SKM-1 treated with dmso at 0.1 percent for 144 hours (cell line): ENCODE measurements around the gene ZFPL1.
A peak's percentile ranks its signal among the peaks of the same experiment; 100 is the strongest.

Experiments used
- DNase-seq: peaks from one replicate; lab custom pipeline; 2025; ENCODE audit not compliant: unreplicated experiment; lab: John Stamatoyannopoulos, UW

The ZFPL1 gene

DNA sequence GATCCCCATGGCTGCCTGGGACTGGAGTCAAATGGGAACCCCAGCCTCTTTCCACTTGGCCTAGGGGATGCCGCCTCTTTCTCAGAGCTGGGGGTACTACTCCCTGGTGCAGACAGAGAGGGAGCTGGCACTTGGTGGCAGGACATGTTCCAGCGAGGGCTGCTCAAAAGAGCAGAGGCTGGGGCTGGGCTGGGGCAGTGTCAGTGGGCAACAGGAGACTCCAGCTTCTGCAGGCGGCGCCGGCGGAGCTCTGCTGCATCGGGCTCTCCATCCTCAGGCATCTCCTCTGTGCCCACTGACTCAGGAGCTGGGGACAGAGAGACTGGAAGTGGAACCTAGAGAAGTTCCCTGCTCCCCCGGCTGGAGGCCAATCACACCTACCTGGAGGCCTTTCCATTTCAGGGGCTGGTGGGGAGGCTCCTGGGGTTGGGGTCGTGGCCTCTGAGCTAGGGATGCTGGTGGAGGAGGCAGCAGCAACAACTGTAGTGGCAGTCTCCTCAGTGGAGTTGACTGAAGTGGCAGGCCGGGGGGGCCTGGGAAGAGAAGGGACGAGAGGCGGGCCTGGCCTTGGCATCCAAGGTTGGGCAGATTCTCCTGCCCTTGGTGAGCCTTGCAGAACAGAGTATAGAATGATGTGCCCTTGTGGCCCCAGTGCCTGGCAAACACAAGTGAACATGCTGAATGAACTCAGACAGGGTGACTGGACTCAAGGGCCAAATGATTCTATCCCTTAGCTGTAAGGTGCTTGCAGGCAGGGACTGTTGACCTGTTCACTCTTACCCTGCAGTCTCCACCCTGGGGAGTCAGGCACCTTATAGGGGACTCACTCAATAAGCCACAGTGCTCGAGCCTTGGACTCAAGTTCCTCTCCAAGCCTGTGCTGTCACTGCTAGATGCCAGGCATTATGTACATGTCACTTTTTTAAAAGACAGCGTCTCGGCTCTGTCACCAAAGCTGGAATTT lies 44.4 kb downstream of the ZFPL1 start:
- DNase-seq, result no peak

DNA sequence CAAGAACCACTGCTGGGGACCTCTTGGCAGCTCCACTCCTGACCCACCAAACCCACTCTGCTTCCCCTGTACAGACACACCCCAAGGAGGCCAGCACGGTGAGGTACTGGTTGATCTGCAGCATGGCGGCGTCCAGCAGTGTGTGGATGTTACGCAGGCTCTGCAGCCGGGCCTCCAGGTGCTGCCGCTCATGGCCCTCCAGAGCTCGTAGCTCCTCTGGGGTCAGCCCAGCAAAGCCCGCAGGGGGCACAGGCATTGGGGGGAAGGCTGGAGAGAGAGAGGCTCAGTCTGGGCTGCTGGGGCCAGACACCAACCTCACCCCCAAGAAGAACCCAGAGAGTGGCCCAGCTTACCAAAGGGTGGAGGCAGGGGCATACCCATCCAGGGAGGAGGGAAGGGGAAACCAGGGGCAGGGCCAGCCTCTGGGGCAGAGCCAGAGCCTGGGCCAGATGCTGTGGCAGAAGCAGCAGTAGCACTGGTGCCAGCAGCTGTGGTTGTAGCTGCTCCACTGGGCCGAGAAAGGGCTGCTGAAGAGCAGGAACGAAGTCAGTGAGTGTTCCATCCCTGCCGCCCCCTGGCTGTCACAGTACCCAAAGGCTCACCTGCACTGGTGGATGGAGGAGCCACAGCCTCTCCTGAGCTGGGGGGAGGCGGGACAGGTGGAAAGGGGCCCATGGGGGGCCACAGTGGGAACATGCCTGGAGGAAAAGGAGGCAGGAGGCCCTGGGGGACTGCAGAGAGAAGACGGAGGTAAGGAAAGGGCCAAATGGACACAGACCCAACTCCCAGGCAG lies 45.8 kb downstream of the ZFPL1 start:
- DNase-seq, result no peak

DNA sequence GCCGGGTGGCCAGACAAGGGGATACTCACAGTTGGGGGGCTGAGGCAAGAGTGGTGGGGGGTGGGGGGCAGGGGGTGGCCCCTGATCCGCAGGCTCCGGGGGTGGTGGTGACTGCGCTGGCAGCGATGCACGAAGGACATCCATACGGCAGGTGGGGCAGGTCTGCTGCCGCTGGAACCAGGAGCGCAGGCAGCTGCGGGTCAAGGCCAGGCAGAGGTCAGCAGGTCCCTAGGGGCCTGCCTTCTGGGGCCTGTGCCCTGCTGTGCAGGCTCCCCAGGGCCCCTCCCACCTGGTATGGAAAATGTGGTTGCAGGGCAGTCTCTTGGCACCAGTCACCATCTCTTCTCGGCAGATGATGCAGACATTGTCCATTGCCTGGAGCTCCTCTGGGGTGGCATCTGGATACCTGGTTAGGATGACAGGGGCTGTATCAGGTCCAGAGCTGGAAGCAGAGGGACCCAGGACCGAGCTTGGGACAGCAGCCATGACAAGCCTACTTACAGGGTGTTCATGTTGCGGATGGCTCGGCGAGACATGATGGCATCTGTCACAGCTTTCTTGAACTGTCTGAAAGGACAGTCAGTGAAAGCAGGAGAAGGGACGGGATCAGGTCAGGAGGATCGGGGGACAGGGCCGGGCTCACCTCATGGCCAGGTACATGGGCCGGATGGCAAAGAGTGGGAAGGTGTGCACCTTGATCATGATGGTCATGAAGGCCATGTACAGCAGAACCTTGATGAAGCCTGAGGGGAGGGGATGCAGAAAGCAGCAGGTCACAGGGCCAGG lies 46.8 kb downstream of the ZFPL1 start:
- DNase-seq, result no peak

DNA sequence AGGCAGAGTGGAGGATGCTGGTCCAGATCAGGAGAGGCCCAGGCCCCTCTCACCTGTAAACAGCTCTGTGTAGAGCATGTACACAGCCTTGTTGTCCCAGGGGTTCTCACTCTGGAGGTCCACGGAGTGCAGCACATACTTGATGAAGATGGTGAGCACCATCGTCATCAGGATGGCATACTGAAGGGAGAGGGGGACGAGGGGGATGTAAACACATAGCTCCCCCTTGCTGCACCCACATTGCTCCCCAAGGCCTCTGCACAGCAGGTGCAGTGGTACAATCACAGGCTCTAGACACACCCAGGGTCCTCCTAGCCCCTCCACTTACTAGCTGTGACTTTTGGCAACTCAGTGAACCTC lies 47.4 kb downstream of the ZFPL1 start:
- DNase-seq, result no peak

DNA sequence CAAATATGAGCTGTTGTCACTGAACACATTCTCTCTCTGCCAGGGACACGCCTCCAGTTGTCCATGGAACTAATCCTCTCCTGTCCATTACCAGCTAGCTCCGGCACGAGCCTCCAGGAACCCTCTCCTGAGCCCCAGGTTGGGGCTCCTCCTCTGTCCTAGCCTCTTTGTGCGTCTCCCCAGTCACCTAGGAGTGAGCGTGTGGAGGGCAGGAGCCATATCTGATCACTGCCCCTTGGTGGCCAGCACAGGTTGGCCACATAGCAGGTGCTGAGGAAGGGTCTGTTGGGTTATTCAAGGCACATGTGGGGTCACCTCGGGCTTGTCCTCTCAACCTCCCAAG lies 47.8 kb downstream of the ZFPL1 start:
- DNase-seq, result no peak

DNA sequence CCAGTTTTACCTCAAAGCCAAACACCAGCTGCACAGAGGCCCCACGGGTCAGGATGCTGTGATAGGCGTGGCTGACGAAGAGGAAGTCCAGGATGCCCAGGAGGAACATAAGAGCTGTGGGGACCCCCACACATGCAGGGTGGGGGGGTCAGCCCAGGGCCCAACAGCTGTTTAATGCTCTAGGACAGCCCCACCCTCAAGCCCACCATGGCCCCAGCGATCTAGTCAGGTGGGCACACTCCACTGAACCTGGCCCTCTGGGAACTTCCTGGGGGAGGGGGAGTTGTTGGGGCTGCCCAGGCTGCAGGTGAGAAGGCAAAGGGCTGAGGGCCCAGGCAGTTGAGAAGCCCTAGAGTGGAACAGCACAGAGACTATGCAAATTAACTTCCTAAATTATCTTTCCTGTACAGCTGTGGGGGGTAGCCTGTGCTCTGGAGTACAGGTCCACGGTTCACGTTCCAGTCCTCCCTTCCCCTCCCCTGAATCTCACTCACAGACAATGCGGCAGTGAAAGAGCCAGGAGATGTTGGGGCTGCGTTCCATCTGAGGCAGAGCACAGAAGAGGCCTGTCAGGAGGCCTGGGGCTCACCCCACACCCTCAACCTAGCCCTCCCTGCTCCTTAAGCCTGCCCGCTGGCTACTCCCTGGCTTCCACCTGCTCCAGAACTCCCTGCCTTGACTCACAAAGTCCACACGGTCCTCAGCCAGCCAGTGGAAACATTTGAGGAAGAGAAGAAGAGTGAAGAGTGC lies 48.4 kb downstream of the ZFPL1 start:
- no peak for DNase-seq

DNA sequence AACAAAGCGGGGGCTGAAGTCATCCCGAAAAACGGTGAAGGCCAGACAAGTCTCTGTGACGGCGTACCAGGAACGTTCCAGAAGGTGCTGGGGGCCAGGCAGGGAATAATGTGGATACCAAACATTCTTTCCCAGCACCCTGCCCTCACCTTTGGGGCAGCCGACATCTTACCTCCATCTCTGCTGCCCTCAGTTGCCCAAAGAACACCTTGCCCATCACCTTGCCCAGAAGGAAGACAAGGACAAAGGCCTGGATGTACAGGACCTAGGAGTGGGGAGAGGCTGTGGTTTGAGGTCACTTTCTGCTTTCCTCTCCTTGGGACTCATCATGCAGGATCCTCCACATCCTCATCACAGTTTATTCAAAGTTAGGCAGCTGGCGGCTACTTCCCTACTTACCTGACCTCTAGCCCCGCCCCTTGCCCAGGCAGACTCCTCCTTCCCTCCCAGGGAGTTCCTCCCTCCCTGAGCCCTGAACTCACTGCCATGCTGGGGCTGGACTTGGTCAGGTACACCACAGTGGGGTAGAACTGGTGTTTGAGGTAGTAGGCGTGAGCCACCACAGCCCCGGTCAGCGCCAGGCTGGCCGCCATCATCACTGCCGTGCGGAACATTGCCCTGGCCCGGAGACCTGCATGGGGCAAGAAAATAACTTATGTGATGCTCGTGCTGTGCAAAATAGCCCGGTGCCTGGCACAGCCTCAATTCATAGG lies 49.1 kb downstream of the ZFPL1 start:
- DNase-seq, result peak; percentile 54

DNA sequence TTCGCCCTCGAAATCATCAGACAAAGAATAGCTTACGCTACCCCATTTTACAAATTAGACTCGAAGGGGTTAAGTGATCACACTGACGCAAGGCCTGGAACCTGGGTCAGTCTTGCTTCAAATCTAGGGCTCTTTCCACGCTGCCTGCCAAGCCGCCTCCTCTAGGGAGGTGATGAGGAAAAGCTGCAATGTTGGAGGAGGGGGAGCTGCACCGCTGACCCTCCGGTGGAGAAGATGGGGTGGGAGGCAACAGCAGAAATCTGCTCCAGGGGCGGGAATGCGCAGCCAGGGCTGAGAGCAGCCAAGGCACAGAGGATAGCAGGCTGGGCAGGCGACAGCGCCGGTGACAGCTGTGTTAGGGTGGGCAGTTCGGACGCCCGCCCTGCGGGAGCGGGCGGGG lies 49.7 kb downstream of the ZFPL1 start:
- DNase-seq, result no peak

DNA sequence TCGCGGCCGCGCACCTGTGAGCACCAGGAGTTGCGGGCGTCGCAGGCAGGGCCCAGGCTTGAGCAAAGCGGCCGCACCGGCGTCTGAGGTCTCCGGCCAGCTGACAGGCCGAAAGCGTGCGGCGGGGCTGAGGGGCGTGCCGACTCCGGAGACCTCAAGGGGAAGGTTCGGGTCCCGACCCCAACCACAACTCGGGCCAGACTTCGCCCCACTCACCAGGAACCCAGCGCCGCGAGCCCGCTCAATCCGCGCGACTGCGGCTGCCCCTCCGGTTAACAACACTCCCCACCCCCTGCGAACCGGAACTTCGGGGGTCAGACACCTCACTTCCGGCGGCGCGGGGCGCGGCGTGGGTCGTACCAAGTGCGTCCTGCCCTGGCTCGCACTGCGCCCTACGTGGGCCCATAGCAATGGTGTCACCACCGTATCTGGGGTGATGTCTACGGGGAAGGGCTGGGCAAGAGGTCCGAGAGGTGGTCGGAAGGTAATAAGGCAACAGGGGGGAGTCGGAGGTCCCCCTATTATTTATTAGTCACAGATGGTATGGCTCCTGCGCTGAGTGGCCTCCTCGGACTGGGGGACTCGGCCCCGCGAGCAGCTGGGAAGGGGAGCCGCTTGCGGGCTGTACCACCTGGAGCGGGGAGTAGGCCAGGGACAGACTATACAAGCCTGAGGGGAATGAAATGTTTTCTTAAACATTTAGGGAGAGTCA lies 50.4 kb downstream of the ZFPL1 start, which contains the start of gene SYVN1:
Gene SYVN1 (minus strand): TSS at position 280 of the 712 bp plus-strand sequence. CDS start 918 bp downstream, outside the sequence.
- DNase-seq, result peak; percentile 89

DNA sequence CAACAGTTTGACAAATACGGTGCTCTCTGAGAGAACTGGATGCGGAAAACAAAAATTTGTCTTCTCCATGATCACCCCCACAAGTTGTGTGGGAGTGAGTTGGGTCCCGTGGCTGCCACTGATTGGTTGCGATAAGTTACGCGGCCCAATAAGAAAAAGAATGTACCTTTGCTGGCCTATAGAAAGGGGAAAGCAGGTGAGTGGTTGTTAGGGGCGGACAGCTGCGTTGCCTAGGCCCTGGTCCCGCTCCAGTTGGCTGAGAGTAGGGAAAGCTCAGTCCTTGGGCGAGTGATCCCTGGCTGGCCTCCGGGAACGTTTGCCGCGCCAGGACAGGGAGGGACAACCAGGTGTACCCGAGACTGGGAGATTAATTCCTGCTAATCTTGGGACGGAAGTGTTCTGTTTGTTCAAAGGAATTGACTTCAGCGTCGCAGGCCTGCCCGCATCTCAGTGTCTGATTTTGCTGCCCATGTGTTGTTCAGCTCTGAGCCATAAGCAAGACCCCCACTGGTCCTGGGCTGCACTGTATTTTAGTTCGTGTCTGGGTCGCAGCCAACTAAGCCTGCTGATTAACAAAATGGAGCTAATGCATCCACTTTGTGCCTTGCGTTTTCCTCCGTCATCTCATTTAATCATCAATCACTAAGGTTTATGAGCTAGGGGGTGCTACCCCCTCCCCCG lies 51.1 kb downstream of the ZFPL1 start:
- DNase-seq, result peak; percentile 96

DNA sequence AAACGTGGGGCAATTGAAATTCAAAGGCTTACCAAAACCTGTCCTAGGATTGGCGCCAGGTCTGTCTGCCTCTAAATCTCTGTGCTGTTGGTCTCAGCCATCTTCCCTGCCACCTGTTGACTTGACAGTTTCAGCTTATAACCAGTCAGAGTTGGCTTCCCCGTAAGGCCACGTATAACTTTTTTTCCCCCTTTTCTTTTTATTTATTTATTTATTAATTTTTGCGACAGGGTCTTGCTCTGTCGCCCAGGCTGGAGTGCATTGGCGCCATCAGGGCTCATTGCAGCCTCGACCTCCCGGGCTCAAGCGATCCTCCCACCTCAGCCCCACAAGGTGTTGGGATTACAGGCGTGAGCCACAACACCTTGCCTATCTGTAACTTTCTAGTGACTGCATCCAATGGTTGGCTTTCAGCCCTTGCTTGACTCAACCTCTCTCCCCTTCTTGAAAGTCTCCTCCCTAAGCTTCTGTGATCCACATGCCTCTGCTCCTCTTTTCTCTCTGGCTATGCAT lies 51.7 kb downstream of the ZFPL1 start:
- no peak for DNase-seq

DNA sequence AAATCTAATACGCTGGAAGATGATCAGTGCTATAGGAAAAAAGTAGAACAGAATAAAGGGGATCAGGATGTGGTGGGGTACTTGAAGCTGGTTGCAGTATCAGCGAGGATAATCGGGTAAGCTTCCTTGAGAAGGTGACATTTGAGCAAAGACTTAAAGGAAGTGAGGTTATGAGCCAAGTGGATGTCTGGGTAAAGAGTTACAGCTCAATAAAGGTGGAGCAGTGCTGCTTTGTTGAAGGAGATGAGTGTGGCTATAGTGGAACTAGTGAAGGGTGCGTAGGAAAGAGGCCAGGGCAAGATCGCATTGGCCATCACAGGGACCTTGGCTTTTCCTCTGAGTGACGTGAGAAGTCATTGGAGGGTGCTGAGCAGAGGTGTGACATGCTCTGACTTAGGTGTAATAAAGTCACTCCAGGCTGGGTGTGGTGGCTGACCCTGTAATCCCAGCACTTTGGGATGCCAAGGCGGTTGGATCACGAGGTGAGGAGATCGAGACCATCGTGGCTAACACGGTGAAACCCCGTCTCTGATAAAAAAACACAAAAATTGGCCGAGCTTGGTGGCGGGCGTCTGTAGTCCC lies 52.6 kb downstream of the ZFPL1 start:
- DNase-seq, result no peak
